ENCODE results near the gene ENPP3. TPM values are rescaled to one million over a fixed set of nuclear protein-coding genes. Genes with fewer than 3 reads are reported as not detected.

ENPP3 gene
- total and polyA plus RNA-seq, 10 of the 15 experiments (the other 5 are each of a cell fraction or from before 2014, with no cell fraction given), result 0.01 TPM; not detected in 9

DNA sequence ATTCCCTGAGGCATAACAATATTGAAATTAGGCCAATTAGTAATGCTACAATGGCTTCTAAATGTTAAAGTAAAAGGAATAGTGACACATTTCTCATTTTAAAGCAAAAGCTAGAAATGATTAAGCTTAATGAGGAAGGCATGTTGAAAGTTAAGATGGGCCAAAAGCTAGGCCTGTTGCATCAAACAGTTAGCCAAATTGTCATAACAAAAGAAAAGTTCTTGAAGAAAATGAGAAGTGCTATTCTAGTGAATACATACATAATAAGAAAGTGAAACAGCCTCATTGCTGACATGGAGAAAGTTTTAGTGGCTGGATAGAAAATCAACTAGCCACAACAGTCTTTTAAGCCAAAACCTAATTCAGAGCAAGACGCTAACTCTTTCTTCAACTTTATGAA is 51.2 kb downstream of the ENPP3 start (continued):
- TF ChIP-seq POLR2AphosphoS2 (IDR thresholded peaks at IDR 0.05; ENCODE audit: low read depth, low read length) (no peak), HDGF (IDR thresholded peaks at IDR 0.05) (no peak), STAT3 (IDR thresholded peaks at IDR 0.05; ENCODE audit: low read depth, low read length) (no peak), YBX1 (IDR thresholded peaks at IDR 0.05) (no peak), CHD2 (IDR thresholded peaks at IDR 0.05; ENCODE audit: borderline replicate concordance, low read depth, low read length) (no peak), ASH2L (IDR thresholded peaks at IDR 0.05; ENCODE audit: borderline replicate concordance, low read depth) (no peak), POLR2AphosphoS5 (IDR thresholded peaks at IDR 0.05; ENCODE audit: low read length) (no peak), PML (IDR thresholded peaks at IDR 0.05; ENCODE audit: low read length) (peak; percentile 60; the same call in 1 of the 2 replicates), RB1 (IDR thresholded peaks at IDR 0.05; ENCODE audit: borderline replicate concordance) (no peak), RAD51 (IDR thresholded peaks at IDR 0.05) (no peak), NR2C1 (IDR thresholded peaks at IDR 0.05) (no peak), MXI1 (IDR thresholded peaks at IDR 0.05; ENCODE audit: low read depth, low read length) (no peak), SMC3 (IDR thresholded peaks at IDR 0.05; ENCODE audit: borderline replicate concordance, low read length) (no peak), TAF1 (IDR thresholded peaks at IDR 0.05; ENCODE audit: borderline replicate concordance, low read depth, low read length) (no peak), GATAD2B (conservative IDR thresholded peaks at IDR 0.05; ENCODE audit: low read depth) (no peak), NFYB (IDR thresholded peaks at IDR 0.05; ENCODE audit: insufficient read depth, low read depth, low read length) (no peak), BRCA1 (IDR thresholded peaks at IDR 0.05; ENCODE audit: low read depth, low read length) (no peak), ZBED1 (IDR thresholded peaks at IDR 0.05; ENCODE audit: borderline replicate concordance) (peak; percentile 95), NR2F1 (conservative IDR thresholded peaks at IDR 0.05) (peak; percentile 81), SIN3A (IDR thresholded peaks at IDR 0.05; ENCODE audit: low read depth, low read length) (no peak), YY1 (IDR thresholded peaks at IDR 0.05; ENCODE audit: low read depth, low read length) (no peak)
- TF ChIP-seq, protein P1, sequence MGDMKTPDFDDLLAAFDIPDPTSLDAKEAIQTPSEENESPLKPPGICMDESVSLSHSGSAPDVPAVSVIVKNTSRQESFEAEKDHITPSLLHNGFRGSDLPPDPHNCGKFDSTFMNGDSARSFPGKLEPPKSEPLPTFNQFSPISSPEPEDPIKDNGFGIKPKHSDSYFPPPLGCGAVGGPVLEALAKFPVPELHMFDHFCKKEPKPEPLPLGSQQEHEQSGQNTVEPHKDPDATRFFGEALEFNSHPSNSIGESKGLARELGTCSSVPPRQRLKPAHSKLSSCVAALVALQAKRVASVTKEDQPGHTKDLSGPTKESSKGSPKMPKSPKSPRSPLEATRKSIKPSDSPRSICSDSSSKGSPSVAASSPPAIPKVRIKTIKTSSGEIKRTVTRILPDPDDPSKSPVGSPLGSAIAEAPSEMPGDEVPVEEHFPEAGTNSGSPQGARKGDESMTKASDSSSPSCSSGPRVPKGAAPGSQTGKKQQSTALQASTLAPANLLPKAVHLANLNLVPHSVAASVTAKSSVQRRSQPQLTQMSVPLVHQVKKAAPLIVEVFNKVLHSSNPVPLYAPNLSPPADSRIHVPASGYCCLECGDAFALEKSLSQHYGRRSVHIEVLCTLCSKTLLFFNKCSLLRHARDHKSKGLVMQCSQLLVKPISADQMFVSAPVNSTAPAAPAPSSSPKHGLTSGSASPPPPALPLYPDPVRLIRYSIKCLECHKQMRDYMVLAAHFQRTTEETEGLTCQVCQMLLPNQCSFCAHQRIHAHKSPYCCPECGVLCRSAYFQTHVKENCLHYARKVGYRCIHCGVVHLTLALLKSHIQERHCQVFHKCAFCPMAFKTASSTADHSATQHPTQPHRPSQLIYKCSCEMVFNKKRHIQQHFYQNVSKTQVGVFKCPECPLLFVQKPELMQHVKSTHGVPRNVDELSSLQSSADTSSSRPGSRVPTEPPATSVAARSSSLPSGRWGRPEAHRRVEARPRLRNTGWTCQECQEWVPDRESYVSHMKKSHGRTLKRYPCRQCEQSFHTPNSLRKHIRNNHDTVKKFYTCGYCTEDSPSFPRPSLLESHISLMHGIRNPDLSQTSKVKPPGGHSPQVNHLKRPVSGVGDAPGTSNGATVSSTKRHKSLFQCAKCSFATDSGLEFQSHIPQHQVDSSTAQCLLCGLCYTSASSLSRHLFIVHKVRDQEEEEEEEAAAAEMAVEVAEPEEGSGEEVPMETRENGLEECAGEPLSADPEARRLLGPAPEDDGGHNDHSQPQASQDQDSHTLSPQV (IDR thresholded peaks at IDR 0.05), result no peak
- TF ChIP-seq, protein P2, sequence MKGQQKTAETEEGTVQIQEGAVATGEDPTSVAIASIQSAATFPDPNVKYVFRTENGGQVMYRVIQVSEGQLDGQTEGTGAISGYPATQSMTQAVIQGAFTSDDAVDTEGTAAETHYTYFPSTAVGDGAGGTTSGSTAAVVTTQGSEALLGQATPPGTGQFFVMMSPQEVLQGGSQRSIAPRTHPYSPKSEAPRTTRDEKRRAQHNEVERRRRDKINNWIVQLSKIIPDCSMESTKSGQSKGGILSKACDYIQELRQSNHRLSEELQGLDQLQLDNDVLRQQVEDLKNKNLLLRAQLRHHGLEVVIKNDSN (IDR thresholded peaks at IDR 0.05; ENCODE audit: borderline replicate concordance, extremely low read length, insufficient read depth, low read depth, low read length), result no peak
- TF ChIP-seq, protein P3, sequence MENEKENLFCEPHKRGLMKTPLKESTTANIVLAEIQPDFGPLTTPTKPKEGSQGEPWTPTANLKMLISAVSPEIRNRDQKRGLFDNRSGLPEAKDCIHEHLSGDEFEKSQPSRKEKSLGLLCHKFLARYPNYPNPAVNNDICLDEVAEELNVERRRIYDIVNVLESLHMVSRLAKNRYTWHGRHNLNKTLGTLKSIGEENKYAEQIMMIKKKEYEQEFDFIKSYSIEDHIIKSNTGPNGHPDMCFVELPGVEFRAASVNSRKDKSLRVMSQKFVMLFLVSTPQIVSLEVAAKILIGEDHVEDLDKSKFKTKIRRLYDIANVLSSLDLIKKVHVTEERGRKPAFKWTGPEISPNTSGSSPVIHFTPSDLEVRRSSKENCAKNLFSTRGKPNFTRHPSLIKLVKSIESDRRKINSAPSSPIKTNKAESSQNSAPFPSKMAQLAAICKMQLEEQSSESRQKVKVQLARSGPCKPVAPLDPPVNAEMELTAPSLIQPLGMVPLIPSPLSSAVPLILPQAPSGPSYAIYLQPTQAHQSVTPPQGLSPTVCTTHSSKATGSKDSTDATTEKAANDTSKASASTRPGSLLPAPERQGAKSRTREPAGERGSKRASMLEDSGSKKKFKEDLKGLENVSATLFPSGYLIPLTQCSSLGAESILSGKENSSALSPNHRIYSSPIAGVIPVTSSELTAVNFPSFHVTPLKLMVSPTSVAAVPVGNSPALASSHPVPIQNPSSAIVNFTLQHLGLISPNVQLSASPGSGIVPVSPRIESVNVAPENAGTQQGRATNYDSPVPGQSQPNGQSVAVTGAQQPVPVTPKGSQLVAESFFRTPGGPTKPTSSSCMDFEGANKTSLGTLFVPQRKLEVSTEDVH (IDR thresholded peaks at IDR 0.05; ENCODE audit: low read depth, partially characterized antibody), result no peak
- TF ChIP-seq, protein P4, sequence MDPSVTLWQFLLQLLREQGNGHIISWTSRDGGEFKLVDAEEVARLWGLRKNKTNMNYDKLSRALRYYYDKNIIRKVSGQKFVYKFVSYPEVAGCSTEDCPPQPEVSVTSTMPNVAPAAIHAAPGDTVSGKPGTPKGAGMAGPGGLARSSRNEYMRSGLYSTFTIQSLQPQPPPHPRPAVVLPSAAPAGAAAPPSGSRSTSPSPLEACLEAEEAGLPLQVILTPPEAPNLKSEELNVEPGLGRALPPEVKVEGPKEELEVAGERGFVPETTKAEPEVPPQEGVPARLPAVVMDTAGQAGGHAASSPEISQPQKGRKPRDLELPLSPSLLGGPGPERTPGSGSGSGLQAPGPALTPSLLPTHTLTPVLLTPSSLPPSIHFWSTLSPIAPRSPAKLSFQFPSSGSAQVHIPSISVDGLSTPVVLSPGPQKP (IDR thresholded peaks at IDR 0.05; ENCODE audit: low read depth, low read length), result no peak

All from GM12878 (cell line).